ENCODE data around the gene SMYD3.
"Not testable (repeated sequence)": the region's sequence is repeated elsewhere in the genome, so short reads cannot be mapped to it uniquely, and the experiment has no call there.

The SMYD3 gene

DNA sequence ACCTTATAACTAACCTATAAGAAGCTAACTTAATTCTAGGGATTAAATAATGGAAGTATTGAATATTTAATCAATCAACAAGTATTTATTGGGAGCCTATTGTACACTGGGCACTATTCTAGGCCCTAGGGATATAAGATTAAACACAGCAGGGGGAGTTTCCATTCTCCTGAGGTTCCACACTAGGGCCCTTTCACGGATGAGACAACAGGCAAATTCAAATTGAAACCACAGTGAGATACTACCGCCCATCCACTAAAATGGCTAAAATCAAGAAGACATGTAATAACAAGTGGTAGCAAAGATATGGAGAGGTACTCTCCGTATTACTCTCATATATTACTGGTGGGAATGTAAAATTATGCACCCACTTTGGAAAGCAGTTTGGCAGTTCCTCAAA is 677.9 kb downstream of the SMYD3 start:
- in situ Hi-C loops (cut with MboI; ENCODE audit: low sequenced_read_pairs): no loop called here

DNA sequence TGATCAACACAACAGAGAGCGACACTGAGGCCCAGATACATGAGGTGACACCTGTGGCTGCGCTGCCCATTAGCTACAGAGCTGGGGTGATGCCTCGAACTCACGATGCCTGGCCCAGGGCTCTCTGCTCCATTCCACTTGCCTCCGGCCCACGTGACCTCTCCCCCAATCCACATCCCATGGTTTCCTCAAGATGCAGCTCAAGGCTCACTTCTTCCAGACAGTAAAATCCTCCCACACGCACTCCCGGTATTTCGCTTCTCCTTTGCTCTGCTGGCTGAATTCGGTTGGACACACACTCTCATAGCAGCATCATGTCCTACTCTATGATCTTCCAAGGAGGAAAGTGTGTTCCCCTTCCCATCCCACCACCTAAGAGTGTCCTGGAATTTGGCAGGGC is 679.8 kb downstream of the SMYD3 start:
- in situ Hi-C loops (cut with MboI; ENCODE audit: low sequenced_read_pairs): no loop called here

DNA sequence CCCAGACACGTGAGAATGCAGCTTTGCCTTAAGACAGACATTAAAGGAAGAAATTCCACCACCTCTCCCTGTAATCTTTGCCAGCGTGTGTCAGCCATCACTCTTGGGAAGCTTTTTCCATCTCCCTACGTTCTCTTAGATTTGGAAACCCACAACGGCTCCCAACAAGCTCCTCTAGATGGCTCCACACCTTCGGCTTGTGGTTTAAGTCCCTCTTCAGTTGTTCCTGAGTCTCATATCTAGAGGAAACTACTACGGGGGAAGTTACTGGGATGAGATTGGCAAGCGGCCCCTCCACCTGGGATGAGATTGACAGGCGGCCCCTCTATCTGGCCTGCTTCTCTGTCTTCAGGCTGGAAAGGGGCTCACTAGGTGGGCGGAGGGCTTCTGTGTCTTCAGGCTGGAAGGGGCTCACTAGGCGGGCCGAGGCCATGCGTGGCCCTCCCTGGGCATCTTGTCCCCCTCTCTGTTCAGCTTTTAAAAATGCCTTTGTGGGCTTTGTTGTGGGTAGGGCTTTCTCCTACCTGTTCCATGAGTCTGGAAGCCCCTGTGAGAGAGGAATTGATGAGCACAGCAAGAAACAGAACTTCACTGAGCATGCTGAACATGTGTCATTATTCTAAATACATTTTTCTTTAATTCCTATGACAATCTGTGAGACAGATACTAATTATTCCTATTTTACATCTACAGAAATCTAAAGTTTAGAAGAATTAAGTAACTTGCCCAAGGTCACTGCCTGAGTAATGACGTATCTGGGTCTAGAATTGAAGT is 681.8 kb downstream of the SMYD3 start:
- in situ Hi-C loops (cut with MboI; ENCODE audit: low sequenced_read_pairs): no loop called here

DNA sequence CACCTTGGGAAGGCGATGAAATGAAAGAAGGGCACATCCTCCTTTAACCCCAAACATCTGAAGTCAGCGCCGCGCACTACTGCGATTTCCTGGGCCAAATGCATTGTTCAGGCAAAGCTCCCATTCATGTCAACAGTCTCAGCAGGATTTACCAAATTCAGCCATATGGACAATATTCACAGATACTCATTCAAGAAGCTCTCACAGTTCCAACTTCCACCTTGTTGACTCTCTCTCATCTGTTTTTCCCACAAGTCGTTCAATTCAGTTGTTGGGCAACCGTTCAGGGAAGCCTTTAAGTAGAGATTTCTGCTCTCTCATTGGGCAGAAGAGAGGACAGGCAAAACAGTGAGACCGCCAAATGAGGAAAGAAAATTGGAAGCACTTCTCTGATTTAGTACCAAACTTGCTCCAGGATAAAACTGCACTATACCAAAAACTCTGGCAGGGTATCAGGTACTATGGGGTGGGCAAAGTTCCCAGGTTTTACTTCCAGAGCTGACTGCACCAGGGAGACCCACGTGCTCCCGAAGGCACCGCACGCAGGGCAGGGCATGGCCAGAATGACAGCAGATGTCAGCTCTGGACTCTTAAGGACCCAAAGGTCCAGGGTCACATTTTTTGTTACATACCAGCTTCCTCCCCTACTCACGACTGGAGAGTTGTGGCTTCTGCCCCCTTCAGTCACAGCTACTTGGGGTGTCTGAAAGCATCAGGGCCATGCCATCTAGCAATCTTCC is 683.5 kb downstream of the SMYD3 start:
- in situ Hi-C loops (cut with MboI; ENCODE audit: low sequenced_read_pairs): no loop called here

DNA sequence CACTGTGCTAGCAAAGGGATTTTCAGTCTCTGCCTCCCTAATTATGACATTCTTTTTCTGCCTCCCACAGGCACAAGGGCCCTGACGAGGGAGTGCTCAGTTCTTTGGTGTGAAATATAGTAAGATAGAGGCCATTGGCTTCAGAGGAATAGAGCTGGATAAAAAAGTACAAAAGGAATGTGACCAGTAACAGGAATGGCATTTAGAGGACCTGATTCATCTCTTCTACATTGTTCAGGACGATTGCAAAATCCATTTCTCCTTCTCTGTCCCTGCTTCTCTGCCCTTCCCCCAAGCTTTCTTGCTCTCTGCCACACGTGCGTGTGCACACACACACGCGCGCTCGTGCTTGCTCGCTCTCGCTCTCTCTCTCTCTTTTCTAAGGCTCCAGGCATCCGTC is 684.1 kb downstream of the SMYD3 start:
- in situ Hi-C loops (cut with MboI; ENCODE audit: low sequenced_read_pairs): no loop called here

DNA sequence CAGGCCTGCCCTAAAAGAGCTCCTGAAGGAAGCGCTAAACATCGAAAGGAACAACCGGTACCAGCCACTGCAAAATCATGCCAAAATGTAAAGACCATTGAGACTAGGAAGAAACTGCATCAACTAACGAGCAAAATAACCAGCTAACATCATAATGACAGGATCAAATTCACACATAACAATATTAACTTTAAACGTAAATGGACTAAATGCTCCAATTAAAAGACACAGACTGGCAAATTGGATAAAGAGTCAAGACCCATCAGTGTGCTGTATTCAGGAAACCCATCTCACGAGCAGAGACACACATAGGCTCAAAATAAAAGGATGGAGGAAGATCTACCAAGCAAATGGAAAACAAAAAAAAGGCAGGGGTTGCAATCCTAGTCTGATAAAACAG is 688.7 kb downstream of the SMYD3 start:
- in situ Hi-C loops (cut with MboI; ENCODE audit: low sequenced_read_pairs): not testable (repeated sequence)

DNA sequence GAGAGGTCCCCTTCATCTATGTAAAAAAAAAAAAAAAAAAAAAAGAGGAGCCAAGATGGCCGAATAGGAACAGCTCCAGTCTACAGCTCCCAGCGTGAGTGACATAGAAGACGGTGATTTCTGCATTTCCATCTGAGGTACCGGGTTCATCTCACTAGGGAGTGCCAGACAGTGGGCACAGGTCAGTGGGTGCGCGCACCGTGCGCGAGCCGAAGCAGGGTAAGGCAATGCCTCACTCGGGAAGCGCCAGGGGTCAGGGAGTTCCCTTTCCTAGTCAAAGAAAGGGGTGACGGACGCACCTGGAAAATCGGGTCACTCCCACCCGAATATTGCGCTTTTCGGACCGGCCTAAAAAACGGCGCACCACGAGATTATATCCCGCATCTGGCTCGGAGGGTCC is 690.6 kb downstream of the SMYD3 start:
- in situ Hi-C loops (cut with MboI; ENCODE audit: low sequenced_read_pairs): not testable (repeated sequence)

DNA sequence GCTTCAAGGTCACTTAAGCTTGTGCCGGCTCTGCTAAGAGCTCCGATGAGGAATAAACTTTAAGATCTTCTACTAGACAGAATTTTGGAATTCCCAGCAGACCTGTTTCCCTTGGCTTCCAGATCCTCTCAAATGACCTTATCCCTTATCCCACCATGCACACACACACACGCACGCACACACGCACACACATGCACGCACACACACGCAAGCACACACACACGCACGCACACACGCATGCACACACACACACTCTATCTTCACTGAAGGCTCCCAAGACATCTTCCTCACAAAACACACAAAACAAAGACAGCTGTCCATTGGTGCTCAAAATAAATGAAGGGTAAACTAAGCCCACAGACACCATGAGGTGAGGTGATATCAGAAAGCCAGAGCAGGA is 692.4 kb downstream of the SMYD3 start:
- in situ Hi-C loops (cut with MboI; ENCODE audit: low sequenced_read_pairs): no loop called here

DNA sequence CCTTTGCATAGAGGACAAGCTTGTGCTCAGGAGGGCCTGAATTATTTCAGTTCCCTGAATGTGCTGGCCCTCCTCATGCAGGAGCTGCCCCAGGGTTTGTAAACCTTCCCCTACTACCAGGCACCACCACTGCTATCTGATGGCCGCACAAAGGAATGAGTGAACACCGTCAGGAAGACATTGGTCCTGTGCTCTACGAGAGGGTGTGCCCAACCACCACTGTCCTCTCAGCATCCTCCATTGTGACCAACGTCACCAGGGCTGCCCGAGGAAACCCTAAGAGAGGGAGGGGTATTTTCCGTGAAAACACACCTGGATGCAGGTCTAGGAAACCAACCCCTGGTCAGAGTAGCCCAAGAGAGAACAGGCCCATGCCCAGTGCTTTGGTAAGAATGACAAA is 694.8 kb downstream of the SMYD3 start:
- in situ Hi-C loops (cut with MboI; ENCODE audit: low sequenced_read_pairs): no loop called here

DNA sequence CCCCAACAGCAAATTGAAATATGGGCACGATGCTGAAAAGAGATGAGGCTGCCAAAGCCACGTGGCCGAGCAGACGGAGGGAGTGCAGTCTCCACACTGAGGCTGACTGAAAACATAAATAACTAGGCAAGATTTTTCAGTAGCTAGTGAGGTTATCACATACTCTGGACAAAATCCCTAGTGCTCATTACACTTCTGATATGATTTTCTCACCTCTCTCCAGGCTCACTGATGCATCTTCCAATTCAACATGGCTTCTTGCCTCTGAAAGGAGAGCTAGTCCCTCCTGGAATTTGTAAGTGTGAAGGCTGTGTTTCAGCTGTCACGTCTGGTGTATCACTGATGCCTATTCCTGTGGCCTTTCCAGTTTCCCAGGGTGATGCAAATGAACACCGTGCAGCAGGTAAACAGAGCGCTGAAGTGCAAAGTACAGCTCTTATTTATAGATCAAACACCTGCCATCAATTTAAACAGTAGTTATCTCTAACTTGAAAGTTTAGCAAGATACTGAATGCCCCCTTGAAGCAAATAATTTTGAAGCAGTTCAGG is 696.2 kb downstream of the SMYD3 start:
- in situ Hi-C loops (cut with MboI; ENCODE audit: low sequenced_read_pairs): no loop called here

DNA sequence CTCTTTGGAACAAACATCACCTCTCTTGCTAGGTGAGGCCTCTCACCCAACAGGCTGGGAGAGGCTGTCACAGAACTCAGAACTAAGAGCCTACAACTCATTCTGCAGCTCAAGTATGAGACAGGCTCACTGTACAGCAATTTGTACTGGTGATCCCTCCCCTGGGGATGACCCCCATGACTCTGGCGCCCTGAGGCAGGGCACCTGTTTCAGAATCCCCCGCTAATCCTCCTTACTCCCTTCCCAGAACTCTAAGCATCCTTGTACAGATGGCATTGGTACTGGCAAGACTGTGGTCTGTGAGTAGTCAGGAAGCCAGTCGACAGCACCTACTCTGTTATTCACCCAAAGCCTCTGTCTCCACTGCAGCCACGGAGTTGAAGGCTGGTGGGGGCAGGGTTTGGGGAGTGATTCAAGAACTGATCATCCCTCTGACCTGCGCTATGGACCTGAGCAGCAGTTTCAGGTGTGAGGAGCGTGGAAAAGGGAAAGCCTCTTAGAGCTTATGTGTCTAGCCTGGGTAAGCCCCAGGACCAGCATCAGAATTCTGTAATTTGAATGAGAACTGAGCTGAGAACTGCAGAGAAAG is 696.8 kb downstream of the SMYD3 start:
- in situ Hi-C loops (cut with MboI; ENCODE audit: low sequenced_read_pairs): no loop called here

DNA sequence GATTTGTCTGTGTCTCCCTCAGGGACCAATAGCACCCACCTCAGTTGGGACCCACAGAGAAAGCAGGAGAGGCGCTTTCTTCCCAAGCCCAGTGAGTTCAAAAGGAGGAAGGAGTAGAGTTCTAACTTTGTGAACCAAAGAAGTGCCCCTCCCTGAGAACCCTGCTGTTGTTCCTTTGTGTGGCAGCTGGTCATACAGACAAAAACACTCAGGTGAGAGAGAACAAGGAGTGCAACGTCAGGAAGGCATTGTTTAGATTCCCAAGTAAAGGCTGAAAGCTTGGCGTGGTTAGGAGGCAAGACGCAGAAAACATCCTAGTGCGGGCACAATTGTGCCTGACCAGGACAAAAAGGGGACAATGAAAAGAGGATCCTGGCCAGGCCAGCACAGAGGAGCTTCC is 697.7 kb downstream of the SMYD3 start:
- in situ Hi-C loops (cut with MboI; ENCODE audit: low sequenced_read_pairs): no loop called here

DNA sequence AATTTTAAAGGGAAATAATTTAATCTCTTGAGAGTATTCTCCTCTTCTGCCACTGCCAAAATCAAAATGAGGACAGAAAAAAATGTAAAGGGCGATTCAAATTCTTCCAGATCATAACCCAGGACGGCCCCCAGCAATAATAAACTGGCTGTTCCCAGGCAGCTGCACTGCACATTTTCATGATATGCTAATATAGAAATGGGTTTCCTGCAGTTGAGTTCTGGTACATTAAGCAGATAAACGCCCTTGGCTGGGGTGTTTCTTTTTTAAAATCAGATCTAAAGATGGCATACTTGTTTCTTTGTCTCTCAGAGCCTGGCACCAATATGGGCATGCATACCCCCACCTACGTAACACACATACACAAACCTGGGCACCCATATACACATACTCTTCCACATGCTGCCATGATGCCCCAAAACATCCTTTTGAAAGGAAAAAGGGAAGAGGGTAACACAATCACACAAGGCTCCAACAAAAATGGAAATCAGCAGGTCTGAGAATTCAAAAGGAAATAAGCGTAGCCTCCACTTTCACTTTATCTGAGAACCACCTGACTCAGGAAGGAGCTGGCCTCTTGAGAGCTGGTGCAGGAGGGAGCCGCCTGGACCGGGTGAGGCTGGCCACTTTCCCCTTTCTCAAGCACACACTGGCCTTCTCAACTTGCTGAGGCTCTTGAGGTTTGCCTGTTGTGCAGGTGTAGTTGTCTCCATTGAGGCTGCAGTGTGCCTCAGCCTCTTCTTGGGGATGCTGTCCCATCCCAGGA is 698.9 kb downstream of the SMYD3 start:
- in situ Hi-C loops (cut with MboI; ENCODE audit: low sequenced_read_pairs): no loop called here

DNA sequence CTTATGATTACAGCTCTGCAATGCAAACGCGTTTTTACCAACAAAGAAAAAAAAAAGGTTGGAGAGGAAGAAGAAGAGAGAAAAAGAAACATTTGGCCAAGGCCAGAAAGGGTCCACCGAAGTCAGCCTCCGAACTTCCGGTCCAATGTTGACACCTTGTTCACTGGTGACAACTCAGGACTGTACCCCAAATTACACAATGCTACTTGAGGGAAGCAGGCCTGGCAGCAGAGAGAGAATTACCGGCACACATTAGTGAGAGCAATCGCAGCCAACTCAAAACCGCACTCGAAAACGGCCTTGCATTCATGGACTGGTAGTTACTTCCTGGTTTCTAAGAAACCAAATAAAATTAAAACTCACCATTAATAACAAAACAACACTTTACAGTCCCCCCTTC is 699.8 kb downstream of the SMYD3 start:
- in situ Hi-C loops (cut with MboI; ENCODE audit: low sequenced_read_pairs): no loop called here

DNA sequence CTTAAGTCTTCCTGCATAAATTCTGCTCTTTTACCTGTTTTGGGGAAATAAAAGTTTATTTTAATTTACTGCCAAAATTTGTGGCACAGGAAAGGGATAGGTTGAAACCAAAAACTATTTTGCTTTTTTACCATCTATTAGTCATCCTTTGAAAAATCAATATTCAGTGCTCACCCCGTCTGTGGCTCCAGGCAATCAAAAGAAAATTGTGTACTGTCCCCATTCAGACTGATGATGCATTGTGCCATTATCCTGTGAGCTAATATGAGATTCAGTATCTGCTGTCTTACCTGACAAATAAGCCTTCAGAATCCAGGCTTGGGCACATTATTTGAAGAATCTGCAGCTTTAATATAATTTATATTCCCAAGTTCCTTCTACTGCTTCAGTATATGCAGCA is 701.5 kb downstream of the SMYD3 start:
- in situ Hi-C loops (cut with MboI; ENCODE audit: low sequenced_read_pairs): no loop called here

DNA sequence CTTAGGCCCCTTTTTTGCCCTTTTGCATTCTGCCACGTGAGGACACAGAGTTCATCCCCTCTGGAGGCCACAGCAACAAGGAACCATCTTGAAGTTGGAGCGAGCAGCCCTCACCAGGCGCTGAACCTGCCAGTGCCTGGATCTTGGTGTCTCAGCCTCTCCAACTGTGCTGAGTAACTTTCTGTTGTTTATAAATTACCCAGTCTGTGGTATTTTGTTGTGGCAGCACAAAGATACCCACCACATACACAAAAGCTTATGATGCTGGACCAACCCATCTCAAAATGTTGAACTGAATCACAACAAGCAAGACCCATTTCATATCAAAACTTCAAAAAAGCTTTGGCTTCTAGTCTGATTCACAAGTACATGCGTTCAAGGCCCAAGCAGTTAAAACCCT is 702.4 kb downstream of the SMYD3 start:
- in situ Hi-C loops (cut with MboI; ENCODE audit: low sequenced_read_pairs): no loop called here

DNA sequence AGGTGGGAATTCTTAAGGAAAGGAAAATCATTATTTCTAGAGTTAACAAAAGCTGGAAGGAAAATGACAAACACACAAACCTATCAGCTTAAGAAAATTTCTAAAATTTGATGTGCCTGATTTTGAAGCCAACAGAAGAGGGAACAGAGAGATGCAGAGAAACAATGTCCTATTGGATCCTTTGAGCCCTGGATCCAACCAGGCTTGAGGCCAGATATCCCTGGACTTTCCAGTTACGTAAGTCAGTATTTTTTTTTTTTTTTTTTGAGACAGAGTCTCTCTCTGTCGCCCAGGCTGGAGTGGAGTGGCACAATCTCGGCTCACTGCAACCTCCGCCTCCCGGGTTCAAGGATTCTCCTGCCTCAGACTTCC is 703.4 kb downstream of the SMYD3 start:
- in situ Hi-C loops (cut with MboI; ENCODE audit: low sequenced_read_pairs): no loop called here

DNA sequence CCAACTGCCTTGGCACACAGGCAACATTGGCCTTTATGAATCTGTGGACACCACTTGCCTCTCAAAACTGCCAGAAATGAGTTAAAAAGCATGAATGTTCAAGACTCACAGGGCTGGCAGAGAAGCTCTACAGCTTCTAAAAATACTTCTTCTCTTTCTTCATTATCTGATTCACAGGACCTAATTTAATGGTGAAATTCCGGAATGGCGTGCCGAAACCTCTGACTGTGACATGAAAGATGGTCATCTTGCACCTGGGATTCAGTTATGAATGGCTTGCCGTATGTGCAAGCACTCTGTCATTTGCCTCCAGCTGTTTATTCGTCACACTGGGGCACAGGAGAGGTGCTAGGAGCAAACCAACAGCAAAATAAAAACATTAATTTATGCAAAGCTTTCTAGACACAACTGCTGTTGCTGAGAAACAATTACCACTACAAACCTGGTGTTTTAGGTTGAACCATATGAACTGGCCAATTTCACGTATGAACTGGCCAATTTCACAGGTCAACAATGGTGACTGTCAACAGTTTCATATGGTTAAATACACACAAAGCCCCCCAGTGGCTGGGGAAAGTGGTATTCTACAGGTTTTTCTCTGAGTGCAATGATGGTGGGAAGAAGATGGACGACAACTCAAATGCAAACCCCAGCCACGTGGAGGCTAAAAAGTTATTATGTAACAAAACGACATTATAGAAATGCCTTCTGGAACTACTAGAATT is 704.0 kb downstream of the SMYD3 start:
- in situ Hi-C loops (cut with MboI; ENCODE audit: low sequenced_read_pairs): no loop called here

DNA sequence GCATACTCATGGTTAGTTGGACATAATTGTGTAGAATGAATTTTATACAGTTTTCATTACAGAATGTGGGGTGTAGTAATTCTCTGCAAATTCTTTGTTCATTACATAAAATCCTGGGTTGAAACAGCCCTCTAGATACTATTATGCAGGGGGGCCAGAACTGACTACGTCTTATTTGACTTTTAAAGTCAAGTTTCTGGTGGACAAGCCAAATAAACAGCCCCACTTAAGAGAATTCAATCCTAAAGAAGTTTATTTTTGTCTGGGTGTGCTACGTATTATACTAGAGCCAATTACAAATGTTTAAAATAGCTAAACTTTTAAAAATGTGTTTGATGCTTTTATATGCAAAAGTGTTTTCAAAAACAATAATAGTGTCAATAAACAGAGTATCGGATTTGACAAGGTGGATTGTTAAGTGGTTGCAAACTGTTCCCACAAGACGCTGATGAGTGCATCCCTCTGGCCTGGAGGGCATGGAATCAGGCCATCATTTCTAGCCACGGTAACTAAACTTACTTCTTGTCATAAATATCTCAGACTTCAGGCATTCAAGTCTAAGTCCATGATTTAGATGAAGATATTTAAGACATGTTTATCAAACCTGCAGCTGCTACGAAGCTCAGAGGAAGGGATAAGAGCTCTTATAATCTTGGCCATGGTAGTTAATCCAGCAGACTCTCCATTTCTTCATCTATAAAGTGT is 706.0 kb downstream of the SMYD3 start:
- in situ Hi-C loops (cut with MboI; ENCODE audit: low sequenced_read_pairs): no loop called here

DNA sequence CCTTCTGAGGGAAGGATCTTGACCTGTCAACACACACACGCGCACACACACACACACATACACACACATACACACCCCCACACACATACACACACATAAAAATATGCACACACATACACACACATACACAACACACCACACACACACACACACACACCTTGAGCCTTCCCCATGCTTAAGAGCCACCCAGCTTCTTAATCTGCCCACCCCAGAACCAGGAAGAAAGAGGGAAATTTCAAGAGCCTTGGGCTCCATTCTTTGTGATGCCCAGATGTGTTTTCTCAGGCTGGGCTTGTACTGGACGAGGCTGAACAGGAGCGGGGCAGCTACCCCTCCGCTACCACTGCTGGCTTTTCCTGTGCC is 708.7 kb downstream of the SMYD3 start:
- in situ Hi-C loops (cut with MboI; ENCODE audit: low sequenced_read_pairs): no loop called here

Measured in HL-60/S4 treated with phorbol 12-myristate 13-acetate at 8.2 ng/mL for 4 days and 3 days (cell line).